ENCODE data around the gene CNOT1. TPM values are rescaled to one million over a fixed set of nuclear protein-coding genes. Genes with fewer than 3 reads are reported as not detected.

Gene CNOT1
- total RNA-seq, 1 donor from 2014 or later = 132 TPM

GRCh38 chr16:58488531-58488930 is 141.1 kb downstream of the CNOT1 start:
- DNase-seq (ENCODE audit: low read depth in 2 of 2) = no peak

DNA sequence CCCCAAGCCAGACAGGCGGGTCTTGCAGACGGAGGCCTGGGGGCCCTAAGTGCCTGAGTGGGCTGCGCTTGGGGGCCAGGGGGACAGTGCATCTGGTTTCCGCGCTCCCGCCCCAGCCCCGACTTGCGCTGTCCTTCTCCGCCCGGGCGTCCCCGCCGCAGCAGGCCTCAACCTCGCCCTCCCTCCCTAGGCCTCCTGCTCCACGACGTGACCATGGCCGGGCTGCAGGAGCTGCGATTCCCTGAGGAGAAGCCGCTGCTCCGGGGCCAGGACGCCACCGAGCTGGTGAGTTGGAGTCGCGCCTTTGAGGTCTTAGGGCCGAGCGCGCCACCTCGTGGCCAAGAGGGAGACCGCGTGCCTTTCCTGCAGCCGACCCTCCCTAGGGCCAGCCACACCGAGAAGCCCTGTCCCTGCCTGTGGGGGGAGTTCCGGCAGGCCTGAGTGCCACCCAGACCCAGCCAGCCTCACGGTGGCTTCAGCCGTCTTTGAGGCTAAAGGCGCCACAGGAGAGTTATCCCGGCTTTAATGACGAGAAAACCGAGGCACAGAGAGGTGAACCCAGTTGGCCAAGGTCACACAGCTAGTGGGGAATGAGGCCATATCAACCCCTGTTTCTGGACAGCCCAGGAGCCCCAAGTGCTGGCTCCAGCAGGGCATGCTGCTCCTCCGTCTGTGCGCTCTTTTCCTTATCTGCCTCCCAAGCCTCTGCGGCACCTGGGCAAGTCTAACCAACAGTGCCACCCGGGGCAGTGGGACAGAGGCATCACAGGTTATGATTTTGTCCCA is 141.9 kb downstream of the CNOT1 start:
- peak; percentile 48 to 82 for DNase-seq (ENCODE audit: low read depth in 2 of 2)

- no peak for DNase-seq (ENCODE audit: low read depth in 2 of 2)
Observed at GRCh38 chr16:58485184-58485887, 144.3 kb downstream of the CNOT1 start.

GRCh38 chr16:58481931-58482330 is 147.7 kb downstream of the CNOT1 start:
- DNase-seq (ENCODE audit: low read depth in 2 of 2) = no peak

DNA sequence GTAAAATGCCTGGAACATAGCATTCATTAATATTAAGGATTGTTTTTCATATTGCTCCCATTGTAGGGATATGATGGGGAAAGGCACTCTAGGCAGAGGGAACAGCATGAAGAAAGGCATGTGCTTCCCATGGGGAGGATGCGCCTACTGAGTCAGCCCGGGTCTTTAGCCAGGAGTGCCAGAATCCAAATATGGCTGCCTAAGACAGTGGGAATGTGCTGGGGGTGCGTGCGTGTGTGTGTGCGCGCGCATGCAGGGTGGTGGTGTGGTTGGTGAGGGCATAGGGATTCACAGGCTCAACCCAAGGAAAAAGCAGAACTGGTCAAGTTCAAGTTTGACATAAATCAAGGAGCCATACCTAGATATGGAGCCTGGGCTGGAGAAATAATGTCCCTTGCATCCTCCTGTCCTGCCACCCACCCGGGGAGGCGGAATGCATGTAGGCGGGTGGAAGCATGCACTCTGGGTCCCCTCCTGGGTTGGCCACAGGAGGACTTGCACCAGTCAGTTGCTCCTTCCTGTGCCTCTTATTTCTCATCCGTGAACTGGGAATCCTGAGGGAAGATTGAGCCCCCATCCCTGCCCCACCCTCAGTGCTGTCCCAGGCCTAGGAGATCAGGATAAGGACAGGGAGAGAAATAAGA is 148.3 kb downstream of the CNOT1 start:
- no peak for DNase-seq (ENCODE audit: low read depth in 2 of 2)

DNA sequence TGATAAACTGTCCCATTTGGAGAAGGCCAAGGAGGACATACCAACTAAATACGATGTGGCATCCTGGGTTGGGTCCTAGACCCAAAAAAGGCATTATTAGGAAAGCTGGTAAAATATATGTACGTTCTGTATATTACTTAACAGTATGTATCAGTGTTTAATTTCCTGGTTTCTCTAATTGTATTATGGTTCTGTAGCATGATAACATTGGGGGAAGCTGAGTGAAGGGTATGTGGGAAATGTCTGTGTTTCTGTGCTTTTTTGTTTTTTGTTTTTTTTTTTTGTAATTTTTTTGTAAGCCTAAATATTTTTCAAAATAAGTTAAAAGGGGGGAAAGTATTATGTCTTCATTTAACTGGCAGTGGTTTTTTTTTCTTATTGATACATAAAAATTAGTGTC is 151.2 kb downstream of the CNOT1 start:
- no peak for DNase-seq (ENCODE audit: low read depth in 2 of 2)

DNA sequence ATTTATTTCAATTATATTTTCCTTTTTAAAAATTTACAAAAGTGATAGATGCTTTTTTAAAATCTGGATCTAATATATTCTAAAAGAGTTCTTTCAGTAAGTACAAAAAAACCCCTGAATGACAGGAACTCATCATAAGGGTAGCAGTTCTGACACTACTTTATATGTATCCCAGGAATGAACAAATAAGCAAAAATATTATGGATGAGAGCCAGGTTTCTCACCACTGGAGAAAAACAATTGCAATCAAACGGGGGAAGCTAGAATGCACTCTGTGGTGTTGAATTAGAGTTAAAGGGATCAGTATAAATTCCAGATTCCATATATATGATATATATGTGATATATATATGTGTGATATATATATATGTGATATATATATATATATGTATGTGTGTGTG is 152.8 kb downstream of the CNOT1 start:
- peak; percentile 60 to 71 for DNase-seq (ENCODE audit: low read depth in 2 of 2)

- DNase-seq (ENCODE audit: low read depth in 2 of 2) = peak; percentile 37 to 78
Observed at GRCh38 chr16:58475091-58475619, 154.5 kb downstream of the CNOT1 start.

DNA sequence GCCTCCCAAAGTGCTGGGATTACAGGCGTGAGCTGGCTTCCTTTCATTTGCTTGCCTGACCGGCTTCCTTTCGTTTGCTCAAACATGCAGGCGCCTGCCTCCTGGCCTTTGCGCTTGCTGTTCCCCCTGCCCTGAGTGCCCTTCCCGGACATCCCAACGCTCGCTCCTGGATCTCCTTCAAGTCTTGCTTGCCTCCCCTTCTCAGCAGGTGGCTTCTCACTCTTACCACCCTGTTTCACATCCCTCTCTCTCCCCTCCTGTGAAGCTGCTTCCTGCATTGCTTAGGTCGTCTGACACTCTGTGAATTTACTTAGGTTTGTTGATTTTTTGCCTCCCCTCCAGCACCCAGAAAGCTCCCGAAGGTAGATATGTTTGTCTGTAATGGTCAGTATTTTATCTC is 155.3 kb downstream of the CNOT1 start:
- peak in 1 of 2 donors; percentile 31 for DNase-seq (ENCODE audit: low read depth in 2 of 2)

- no peak for DNase-seq (ENCODE audit: low read depth in 2 of 2)
Observed at GRCh38 chr16:58472827-58473226, 156.8 kb downstream of the CNOT1 start.

- DNase-seq (ENCODE audit: low read depth in 2 of 2) = no peak
Observed at GRCh38 chr16:58472266-58472665, 157.4 kb downstream of the CNOT1 start.

GRCh38 chr16:58471209-58471975 is 158.2 kb downstream of the CNOT1 start:
- no peak for DNase-seq (ENCODE audit: low read depth in 2 of 2)

Other genes starting within 250 kb of the CNOT1 start
- gene GINS3, start 237.4 kb downstream of the CNOT1 start, total RNA-seq = 8.1 and 11.8 TPM in 2 replicates
- gene NDRG4, start 129.7 kb downstream of the CNOT1 start, total RNA-seq = 94.7 and 368 TPM in 2 replicates
- 7.2 and 16.7 TPM in 2 replicates for gene SETD6, start 114.3 kb downstream of the CNOT1 start, total RNA-seq
- 20.9 and 44.5 TPM in 2 replicates for gene SLC38A7, start 54.9 kb upstream of the CNOT1 start, total RNA-seq
- 42.6 and 51.3 TPM in 2 replicates for gene GOT2, start 104.5 kb upstream of the CNOT1 start, total RNA-seq